HG03066 (cell line): Measurements from ENCODE around the gene ITGA2.
"Not testable (repeated sequence)": the region's sequence is repeated elsewhere in the genome, so short reads cannot be mapped to it uniquely, and the experiment has no call there.

Source experiments
- ATAC-seq: cut with Tn5 transposase; IDR thresholded peaks from one replicate; pipeline ENCODE4 v1.9.1; 2021; ENCODE audit warnings: low read depth; ENCODE audit not compliant: unreplicated experiment

The ITGA2 gene

DNA sequence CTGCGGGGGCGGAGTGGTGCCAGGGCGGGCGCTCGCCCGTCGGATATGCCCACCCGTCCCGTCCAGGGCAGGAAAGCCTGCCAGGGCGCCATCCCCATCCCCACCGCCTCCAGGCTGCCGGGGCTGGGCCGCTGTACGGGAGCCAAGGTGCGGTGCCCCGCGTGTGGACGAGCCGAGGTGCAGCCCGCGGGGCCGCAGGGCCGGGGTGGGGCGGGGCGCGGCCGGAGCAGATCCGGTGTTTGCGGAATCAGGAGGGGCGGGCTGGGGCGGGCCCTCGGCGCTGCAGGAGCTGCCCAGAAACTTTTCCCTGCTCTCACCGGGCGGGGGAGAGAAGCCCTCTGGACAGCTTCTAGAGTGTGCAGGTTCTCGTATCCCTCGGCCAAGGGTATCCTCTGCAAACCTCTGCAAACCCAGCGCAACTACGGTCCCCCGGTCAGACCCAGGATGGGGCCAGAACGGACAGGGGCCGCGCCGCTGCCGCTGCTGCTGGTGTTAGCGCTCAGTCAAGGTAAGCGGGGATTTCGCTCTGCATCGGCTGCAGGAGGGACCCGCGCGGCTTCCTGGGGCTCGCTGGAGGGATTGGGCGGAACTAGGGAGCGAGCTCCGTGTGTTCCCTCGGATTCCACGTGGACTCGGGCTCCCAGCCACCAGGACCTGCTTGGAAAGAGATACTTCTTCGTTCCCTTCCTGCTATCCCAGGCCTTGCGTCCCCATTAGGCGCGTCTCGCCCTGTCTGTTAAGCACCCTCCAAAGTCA is at the start of gene ITGA2:
Gene ITGA2, plus strand, starts transcription at position 328 of the 756 bp plus-strand sequence. Its CDS starts 117 bp downstream, at position 445.
- ATAC-seq, result peak; percentile 49

DNA sequence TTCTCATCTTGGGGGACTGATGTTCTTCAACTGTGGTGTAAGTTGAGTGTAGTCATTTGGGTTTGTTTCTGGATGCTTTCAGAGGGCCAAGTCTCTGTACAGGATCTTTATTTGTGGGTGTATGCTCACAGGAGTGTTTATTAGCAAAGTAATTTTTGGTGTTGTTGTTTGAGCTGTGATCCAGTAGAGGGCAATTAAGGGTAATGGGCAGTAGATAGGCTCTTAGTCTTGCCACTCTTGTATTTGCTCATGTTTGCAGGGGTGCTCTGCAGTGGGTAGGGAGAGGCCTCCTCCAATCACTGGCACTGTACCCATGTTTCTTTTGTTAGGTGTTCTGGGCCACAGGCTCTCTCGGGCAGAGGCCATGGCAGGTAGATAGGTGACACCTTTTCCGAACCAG is 45.9 kb upstream of the ITGA2 start:
- no peak for ATAC-seq

DNA sequence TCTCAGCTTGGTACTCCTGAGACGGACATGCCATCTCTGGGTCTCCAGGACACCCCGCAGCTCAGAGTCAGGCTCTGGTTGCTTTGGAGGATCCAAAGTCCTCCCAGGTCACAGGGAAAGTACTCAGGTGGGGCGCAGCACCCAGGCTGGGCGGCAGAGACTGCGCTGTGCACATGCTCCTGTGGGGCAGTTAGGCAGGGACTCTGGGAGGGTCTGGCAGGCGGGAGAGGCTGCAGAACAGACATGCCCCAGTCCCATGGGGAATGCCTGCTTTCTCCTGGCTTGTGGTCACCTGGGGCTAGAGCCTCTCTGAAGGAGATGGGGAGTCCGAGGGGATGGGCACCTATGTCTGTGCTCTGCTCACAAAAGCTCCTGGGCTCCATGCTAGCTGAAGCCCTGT is 45.3 kb upstream of the ITGA2 start:
- ATAC-seq, result no peak

DNA sequence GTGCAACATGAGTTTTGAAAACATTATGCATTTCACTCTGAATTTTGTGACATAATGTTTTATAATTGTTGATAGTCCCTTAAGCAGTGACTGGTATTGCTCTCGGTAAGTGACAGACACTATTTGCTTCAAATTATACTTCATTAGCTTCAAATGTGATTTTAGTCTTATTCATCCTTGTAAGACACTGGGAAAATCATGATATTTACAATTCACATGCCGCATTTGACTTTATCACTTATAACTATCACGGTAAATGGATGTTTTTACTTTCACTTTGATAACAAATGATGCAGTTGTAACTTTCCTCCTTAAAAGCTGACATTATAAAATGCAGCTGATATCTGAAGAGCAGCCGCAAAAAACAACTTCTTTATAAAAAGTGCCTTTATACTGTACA is 44.1 kb upstream of the ITGA2 start:
- ATAC-seq, result no peak

DNA sequence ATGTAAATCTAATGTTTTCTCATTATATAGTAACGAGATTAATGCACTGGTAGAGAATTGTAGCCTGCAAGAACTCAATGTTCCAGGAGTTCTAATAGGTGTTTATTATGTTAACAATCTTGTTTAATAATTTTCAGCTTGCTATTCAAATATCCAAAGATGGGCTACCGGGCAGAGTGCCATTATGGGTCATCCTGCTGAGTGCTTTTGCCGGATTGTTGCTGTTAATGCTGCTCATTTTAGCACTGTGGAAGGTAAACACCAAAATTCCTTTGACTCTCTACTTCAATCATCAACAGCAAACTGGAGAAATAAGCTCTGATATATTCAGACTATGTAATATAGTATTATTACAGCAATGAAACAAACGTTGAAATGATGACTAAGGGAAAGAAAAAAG is 41.9 kb upstream of the ITGA2 start:
- no peak for ATAC-seq

DNA sequence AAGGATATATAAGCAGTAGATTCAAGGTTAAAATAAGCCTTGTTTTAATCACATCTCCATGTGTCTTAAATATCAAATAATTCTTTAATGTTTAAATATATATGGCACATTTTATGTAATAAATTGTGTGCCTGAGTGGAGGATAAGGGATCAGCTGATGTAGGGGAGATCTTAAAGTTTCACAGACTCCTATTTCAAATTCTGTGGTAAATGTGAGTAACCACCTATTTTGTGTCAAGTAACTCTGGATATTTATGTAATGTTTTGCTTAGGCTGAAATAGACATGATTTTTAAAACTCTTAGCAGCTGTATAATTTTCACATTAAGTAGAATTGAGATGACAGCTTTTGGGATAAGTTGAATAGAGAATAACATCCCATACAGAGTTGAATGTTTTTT is 41.3 kb upstream of the ITGA2 start:
- no peak for ATAC-seq

DNA sequence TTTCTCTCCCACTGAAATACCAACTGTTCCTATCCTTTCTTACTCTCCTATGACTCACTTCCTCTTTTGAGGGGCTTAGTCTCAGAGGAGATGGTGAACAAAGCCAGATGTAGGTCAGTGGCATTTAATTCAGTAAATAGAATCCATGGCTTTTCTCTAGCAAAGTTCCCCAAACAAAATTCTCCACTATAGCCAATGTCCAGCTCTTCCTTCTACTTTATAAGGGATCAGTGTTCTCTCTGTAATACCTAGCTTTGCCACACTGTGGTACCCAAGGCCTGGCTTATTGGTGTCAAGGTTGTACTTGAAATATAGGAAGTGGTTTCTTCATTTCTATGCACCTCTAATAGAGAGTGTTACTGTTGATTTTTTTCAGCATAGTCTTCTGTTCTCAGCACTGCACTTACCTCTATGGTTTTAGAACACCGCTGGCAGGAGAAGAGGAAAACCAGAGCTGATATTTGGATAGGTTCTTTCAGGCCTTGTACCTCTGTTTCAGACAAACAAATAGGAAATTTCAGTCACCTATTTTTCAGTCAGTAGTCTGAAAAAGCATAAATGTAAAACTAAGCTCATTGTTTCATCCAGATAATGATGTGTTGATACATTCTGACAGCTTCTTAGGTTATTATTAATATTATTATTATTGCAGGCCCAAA is 40.6 kb upstream of the ITGA2 start:
- peak; percentile 98 for ATAC-seq

DNA sequence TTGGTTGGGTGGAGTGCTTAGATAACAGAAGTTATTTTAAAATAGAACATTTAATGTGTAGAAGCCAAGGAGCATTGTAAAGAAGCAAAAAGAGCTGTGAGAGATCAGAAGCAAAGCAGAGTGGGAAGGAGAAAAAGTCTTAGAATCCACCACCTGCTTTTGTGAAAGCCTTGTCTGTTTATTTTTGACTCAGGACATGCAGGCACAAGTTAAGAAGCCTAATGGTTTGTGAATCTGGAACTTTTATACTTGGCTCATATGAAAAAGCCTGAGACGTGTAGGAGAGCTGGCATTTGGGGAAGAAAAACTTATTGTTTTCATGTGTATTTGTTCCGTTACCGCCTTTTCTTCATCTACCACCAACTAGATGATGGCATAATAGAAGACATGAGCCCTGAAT is 38.5 kb upstream of the ITGA2 start:
- ATAC-seq, result no peak

DNA sequence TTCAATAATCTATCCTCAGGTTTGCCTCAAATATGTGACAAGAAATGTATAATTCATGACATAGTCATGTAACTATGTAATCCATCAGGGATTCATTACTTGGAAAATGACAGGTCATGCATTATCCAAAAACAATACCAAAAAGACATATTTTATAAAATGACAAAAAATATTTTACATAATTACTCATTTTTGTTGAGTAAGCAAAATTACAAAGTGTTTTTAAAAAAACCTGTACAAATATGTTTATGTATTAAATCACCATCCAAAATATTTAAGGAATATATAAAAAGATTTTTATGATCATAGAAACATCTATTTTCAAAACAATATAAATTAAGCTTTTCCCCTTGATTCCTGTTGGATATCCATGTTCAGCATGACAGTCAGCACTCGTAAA is 36.7 kb upstream of the ITGA2 start:
- no peak for ATAC-seq

DNA sequence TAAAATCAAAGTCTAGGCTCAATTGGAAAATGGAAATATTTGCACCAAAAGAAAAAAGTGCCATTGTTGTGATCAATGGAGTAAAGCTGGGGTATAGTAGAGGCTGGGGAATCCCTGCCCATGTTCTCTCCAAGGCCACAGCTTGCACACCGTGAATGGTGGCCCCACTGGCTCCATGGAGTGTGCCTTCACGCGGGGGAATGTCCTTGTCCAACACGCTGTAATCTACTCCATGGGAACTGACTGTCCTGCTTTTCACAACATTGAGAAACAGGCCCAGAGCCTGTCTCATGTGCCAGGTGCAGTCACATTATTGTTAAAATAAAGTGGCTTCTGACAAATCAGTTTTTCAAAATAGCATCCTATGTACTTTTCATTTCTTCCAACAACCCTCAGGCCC is 33.1 kb upstream of the ITGA2 start:
- ATAC-seq, result no peak

DNA sequence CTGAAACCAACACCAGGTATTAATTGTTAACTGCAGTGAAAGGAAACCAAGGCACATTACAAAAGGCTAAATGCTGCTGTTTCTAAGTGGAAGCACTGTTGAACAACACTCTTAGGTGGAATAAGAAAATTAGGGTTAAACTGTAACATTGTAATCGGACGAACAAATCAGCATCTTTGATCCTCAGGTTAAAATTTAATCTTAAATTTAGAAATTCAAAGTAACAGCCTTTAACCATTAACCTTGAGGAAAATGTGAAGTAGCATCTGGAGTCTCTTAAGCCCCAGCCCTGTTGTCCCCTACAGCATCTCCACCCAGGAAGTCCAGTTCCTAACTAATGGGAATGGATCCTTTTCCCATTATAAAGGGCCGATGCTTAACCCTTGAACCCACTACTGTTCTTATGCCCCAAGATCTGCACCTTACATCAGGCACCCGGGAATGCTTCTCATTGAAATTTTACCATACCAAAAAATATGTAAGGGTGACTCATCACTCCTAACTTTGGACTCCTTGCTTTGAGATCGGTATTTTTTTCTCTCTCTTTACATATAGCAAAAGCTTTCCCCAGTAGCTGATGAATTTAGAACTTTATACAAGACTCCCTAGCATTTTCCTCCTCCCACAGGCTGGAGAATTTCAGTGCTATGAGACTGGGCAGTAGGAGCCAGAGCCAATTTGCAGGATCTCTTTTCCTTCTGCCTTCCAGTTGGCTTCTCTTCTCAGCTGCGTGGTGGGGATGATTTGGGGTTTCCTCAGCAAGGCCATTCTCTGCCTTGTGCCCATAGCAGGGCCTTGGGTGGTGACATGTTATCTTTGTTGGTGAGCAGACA is 32.0 kb upstream of the ITGA2 start:
- ATAC-seq, result no peak

DNA sequence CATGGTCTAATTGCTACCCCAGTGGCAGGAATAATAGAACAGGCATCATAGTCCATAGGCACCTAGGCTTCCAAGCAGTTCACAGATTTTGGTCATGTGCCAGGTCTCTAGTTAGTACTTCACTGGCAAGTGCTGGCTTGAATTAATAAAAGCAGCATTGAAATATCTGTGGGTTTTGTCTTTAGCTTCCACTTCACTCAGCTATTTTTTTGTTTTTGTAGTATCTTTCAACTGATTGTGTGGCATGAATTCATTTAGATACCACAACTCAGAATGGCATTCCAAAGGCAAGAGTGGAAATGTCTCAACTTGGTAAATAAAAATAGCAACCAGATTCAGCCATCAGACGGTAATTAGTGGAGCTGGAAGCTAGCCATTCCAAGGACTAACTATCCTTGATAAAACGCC is 27.9 kb upstream of the ITGA2 start:
- ATAC-seq, result no peak

DNA sequence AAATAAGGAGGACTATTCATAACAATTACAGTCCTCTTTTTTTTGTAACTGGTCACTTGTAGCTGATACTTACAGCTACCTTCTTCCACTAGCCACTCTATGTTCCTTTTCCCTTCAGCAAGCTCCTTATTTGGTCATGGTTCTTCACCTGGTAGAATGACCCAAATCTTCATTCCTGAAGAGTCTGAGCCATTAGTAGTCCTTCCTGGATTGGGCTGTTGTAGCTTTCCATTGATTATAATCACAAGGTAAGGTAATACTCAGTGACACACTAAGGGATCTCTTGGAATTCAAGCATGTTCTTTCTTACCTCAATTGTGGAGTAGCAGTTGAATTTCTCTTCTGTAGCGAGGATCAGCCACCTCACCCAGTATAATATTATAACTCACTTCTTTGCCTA is 25.5 kb upstream of the ITGA2 start:
- ATAC-seq, result no peak

DNA sequence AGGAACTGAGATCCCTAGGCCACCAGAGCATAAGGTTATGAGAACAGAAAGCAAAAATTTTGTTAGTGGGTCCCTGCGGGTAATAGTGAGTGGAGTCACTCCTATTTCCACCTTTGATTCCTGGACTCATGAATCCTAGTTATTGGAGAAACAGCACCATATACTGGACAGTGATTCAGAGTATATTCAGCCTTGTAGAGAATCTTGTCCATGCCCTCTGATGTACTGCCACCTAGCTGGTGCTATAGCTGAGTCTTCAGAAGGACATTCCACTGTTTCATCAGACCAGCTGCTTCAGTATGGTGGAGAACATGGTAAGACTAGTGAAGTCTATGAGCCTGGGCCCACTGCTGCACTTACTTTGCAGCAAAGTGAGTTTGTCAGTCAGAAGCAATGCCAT is 25.0 kb upstream of the ITGA2 start:
- ATAC-seq, result no peak

DNA sequence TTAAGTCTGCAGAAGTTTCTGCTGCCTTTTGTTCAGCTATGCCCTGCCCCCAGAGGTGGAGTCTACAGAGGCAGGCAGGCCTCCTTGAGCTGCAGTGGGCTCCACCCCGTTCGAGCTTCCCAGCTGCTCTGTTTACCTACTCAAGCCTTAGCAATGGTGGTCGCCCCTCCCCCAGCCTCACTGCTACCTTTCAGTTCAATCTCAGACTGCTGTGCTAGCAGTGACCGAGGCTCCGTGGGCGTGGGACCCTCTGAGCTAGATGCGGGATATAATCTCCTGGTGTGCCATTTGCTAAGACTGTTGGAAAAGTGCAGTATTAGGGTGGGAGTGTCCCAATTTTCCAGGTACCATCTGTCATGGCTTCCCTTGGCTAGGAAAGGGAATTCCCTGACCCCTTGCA is 13.0 kb upstream of the ITGA2 start:
- not testable (repeated sequence) for ATAC-seq

DNA sequence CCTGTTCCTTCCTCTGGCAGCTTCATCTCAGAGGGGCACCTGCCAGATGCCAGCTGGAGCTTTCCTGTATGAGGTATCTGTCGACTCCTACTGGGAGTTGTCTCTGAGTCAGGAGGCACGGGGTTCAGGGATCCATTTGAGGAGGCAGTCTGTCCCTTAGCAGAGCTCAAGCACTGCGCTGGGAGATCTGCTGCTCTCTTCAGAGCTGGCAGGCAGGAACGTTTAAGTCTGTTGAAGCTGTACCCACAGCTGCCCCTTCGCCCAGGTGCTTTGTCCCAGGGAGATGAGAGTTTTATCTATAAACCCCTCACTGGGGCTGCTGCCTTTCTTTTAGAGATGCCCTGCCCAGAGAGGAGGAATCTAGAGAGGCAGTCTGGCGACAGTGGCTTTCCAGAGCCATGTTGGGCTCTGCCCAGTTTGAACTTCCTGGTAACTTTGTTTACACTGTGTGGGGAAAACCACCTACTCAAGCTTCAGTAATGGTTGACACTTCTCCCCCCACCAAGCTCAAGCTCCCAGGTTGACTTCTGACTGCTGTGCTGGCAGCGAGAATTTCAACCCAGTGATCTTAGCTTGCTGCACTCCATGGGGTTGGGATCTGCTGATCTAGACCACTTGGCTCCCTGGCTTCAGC is 11.8 kb upstream of the ITGA2 start:
- no peak for ATAC-seq

DNA sequence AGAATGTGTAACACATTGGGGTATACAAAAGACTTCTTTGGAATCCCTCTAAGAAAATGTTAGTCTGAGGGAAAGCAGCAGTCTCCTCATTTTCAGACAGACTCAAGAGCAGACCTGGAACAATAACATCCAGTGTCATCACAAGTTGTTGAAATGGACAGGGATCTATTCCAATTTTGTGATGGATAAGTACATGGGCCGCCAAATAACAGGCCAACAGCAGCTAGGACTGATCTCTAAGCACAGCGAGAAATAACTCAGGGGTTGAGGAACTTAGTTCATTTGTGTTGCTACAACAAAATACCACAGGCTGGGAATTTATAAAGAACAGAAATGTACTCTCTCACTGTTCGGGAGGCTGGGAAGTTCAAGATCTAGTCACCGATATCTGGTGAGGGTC is 7.6 kb upstream of the ITGA2 start:
- no peak for ATAC-seq

DNA sequence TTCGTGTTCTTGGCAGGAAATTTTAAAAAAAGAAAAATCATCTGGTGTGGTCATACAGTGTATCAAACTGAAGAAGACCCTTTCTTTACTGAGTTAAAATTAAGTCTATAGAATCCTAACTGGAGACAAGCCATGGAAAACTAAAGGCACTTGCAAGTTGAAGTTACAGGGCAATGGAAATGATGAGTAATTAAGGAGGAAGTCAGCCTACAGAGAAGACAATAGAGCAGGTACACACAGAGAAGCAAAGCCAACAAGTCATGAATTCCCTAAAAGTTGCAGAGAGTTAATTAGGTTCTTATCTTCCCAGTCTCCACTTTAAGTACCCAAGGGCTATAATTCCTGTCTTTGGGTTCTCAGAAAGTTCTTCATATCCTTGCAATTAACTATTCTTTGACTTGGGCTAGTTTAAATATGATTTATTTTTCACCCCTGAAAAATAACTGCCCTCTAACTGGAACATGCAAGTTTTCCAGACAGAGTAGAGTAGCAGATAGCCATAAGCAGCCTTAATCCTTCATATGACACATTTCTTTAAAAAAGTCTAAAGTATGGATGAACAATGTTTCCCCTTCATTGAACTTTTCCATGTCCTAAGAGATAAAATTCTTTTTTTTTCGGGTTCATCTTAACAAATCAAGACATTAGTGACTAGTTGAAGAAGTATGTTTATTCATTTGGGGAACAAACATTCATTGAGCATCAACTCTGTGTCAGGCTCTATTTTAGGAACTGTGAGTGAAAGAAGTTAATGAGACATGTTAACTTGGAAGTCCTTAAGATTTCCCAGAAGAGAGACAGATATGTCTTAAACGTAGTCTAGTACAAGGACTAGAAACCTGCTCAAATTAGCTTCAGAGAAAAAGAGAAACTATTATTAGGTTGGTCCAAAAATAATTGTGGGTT is 5.2 kb upstream of the ITGA2 start:
- no peak for ATAC-seq

DNA sequence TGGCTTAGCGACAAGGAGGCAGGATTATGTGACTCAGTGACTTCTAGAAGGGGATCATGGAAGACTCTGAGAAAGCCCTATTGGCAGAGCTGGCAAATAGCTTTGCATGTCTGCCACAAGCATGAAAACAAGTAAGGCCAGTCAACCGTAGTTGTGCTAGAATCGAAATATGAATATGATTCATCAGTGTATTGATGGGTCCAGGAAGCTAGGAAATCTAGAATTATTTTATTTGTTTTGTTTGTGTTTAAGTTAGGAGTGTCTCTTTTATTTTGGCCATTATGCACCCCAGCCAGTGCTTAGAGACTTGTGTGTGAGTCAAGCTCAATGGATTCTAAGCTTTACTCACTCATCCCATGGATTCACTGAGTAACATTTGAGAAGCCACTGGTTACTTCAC is 3.8 kb upstream of the ITGA2 start:
- ATAC-seq, result no peak

DNA sequence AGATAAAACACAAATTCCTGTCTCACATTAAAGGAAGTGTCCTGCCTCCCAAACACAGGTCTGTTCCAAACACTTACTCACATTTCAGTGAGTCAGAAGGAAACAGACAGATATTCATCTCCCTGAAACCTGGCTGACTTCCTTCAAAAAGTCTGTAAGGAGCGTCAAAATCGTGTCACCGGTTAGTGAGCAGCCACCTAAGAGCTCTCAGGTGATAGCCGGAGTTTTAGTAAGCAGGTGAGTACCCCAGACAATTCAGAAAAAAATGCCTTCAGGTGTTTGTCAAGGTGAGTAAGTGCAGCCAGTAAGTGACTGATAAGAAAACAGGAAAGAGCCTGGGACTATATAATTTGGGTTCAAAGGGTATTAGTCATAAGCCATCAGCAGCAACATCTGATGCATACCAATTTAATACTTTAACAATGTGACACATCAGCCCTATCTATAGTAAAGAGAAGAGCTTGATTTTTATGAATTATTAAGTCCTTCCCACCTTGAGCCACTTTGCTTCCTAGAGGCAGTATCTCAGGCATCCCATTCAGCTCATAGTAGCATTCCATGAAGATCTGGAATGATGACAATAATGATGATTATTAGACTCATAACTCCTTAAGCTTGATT is 1.3 kb upstream of the ITGA2 start:
- ATAC-seq, result no peak
